Brain microvascular endothelial cell (primary cell): ENCODE measurements around the gene MYMX.
"Not testable (repeated sequence)": the region's sequence is repeated elsewhere in the genome, so short reads cannot be mapped to it uniquely, and the experiment has no call there.

Source experiments
- DNase-seq: peaks from one replicate; pipeline ENCODE4 v3.0.0-alpha.2; 2020
- H3K27ac ChIP-seq: fragments of 250-450 bp; sonication (Bioruptor Pico); 2 replicates; pipeline ENCODE4 v1.5.1; 2020; ENCODE audit warnings: mild to moderate bottlenecking, moderate library complexity
- H3K27me3 ChIP-seq: fragments of 250-450 bp; sonication (Bioruptor Pico); replicated peaks from 2 replicates; pipeline ENCODE4 v1.5.1; 2020; ENCODE audit warnings: mild to moderate bottlenecking
- H3K36me3 ChIP-seq: fragments of 250-450 bp; sonication (Bioruptor Pico); replicated peaks from 2 replicates; pipeline ENCODE4 v1.5.1; 2020; ENCODE audit warnings: mild to moderate bottlenecking
- H3K4me3 ChIP-seq: 2 replicates; pipeline ENCODE4 v1.5.1; 2011; ENCODE audit warnings: low read depth, mild to moderate bottlenecking, control low read depth, low read length, moderate library complexity
- in situ Hi-C: cut with HindIII; loops from 2 replicates; pipeline ENCODE4 v1.10.0; 2017; ENCODE audit warnings: low sequenced_read_pairs, low pct_ligation_motif_present
- TF ChIP-seq, protein P1 (sequence below): IDR thresholded peaks from 2 replicates; pipeline ENCODE4 v1.5.1; 2011; ENCODE audit warnings: low read depth, mild to moderate bottlenecking, moderate library complexity, low read length, control low read depth, inconsistent platforms; ENCODE audit errors: missing control alignments

The MYMX gene

GRCh38 chr6:44179072-44179536, 37.6 kb upstream of the MYMX start:
- no peak for DNase-seq
- no peaks in the 10 kb centered on the region for H3K36me3 ChIP-seq
- TF ChIP-seq, protein P1, sequence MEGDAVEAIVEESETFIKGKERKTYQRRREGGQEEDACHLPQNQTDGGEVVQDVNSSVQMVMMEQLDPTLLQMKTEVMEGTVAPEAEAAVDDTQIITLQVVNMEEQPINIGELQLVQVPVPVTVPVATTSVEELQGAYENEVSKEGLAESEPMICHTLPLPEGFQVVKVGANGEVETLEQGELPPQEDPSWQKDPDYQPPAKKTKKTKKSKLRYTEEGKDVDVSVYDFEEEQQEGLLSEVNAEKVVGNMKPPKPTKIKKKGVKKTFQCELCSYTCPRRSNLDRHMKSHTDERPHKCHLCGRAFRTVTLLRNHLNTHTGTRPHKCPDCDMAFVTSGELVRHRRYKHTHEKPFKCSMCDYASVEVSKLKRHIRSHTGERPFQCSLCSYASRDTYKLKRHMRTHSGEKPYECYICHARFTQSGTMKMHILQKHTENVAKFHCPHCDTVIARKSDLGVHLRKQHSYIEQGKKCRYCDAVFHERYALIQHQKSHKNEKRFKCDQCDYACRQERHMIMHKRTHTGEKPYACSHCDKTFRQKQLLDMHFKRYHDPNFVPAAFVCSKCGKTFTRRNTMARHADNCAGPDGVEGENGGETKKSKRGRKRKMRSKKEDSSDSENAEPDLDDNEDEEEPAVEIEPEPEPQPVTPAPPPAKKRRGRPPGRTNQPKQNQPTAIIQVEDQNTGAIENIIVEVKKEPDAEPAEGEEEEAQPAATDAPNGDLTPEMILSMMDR = no peak
- no peak overlapping the region for H3K27ac ChIP-seq
- in situ Hi-C loops = no loop called here
- H3K4me3 ChIP-seq = no peak overlapping the region
- H3K27me3 ChIP-seq = no peaks in the 10 kb centered on the region

GRCh38 chr6:44179648-44180047, 37.1 kb upstream of the MYMX start:
- in situ Hi-C loops = no loop called here
- no peak overlapping the region for H3K27ac ChIP-seq

GRCh38 chr6:44180406-44180805, 36.3 kb upstream of the MYMX start:
- H3K27me3 ChIP-seq = no peaks in the 10 kb centered on the region
- TF ChIP-seq, protein P1 = no peak
- no peak overlapping the region for H3K4me3 ChIP-seq
- H3K36me3 ChIP-seq = no peaks in the 10 kb centered on the region
- in situ Hi-C loops = no loop called here
- no peak for DNase-seq
- no peak overlapping the region for H3K27ac ChIP-seq

More at GRCh38 chr6:44179648-44180047, 37.1 kb upstream of the MYMX start:
- TF ChIP-seq, protein P1 = no peak
- no peak for DNase-seq
- no peaks in the 10 kb centered on the region for H3K27me3 ChIP-seq
- H3K36me3 ChIP-seq = no peaks in the 10 kb centered on the region
- H3K4me3 ChIP-seq = no peak overlapping the region

DNA sequence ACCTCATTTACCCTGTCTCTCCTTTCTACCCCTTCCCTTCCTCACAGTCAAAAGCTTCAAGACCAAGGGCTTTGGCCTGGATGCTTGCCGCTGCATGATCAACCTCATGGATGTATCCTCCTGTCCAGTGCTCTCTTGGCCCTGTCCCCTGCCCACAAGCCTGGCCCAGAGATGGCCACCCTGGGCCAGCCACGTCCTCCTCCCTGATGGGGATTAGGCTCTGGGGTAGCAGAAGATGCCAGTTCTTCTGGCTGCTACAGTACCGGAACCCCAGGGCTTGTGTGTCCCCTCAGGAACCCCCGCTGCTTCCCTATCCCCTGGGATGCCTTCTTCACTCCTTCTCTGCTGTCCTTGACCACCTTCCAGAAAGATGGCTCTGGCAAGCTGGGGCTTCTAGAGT, 35.8 kb upstream of the MYMX start:
- Histone ChIP-seq H3K27me3 (no peaks in the 10 kb centered on the region), H3K27ac (no peak overlapping the region), H3K4me3 (no peak overlapping the region), H3K36me3 (no peaks in the 10 kb centered on the region)
- DNase-seq = no peak
- in situ Hi-C loops = no loop called here
- TF ChIP-seq, protein P1 = no peak

- H3K27ac ChIP-seq, H3K36me3 ChIP-seq, H3K4me3 ChIP-seq, DNase-seq, in situ Hi-C loops, H3K27me3 ChIP-seq: not testable (repeated sequence)
Observed at GRCh38 chr6:44181784-44182183, 34.9 kb upstream of the MYMX start.

DNA sequence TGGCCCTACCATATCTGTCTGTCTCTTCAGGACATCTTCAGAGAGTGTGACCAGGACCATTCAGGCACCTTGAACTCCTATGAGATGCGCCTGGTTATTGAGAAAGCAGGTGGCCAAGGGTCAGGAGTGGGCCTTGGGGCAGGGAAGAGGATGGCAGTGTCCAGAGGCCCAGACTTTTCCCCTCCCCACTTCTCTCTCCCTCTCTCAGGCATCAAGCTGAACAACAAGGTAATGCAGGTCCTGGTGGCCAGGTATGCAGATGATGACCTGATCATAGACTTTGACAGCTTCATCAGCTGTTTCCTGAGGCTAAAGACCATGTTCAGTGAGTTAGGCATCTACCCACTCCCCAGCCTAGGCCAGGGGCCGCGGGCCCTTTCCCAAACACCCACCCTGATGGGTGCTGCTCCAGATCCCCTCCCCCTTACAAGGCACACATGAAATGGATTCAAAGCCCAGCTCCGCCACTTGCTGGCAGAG, 33.8 kb upstream of the MYMX start:
- in situ Hi-C loops = no loop called here
- TF ChIP-seq, protein P1 = no peak
- H3K4me3 ChIP-seq = no peak overlapping the region
- no peak for DNase-seq
- H3K27me3 ChIP-seq = no peaks in the 10 kb centered on the region
- no peak overlapping the region for H3K27ac ChIP-seq
- H3K36me3 ChIP-seq = no peaks in the 10 kb centered on the region
